Activated naive CD4-positive, alpha-beta T cell treated with anti-CD3 and anti-CD28 coated beads, Interleukin-2, amount 50 U/mL, for 72 hours (primary cell): Measurements from ENCODE around the gene KRT12. TPM values are rescaled to one million over a fixed set of nuclear protein-coding genes. Genes with fewer than 3 reads are reported as not detected.
A peak's percentile ranks its signal among the peaks of the same experiment; 100 is the strongest.
"Not testable (repeated sequence)": the region's sequence is repeated elsewhere in the genome, so short reads cannot be mapped to it uniquely, and the experiment has no call there.

Experiments
- ATAC-seq, 2 donors: fragments of 150-1000 bp; cut with Tn5 transposase; 2 replicates each; pipeline ENCODE4 v1.10.0; 2021; ENCODE audit warnings: mild to moderate bottlenecking in 2 of 2, moderate library complexity in 2 of 2
- DNase-seq, 2 donors: peaks; one replicate each; pipeline ENCODE4 v3.0.0; 2021 to 2022; ENCODE audit warnings: low spot score in 2 of 2
- H3K27ac Mint-ChIP-seq, 2 donors: one replicate each; pipeline ENCODE4 v1.8.0; 2022; ENCODE audit warnings: mild to moderate bottlenecking in 2 of 2, mixed read lengths in 2 of 2
- H3K36me3 Mint-ChIP-seq, 2 donors: one replicate each; pipeline ENCODE4 v1.8.0; 2022; ENCODE audit warnings: mixed read lengths in 2 of 2
- H3K9me3 Mint-ChIP-seq, 2 donors: one replicate each; pipeline ENCODE4 v1.8.0; 2022; ENCODE audit warnings: mixed read lengths in 2 of 2
- total RNA-seq, 2 donors: library from RNA; stranded (reverse); gene quantifications; one replicate each; pipeline ENCODE4 v1.2.3, GENCODE V29; 2022

KRT12 gene
- total RNA-seq, 2 donors from 2014 or later, result not detected

DNA sequence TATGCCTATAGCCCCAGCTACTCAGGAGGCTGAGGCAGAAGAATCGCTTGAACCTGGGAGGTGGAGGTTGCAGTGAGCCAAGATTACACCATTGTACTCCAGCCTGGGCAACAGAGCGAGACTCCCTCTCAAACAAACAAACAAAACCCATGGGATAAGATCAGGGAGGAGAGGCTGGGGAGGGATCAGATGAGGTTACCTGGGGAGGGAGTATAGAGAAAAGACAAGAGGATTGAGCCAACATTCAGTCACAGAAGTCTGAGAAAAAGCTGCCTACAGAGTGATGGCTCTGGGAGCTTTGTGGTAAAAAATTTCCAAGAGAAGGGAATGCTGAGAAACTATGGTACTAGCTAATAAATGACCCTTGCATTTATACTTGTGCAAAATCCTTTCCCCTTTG, 8.4 kb downstream of the KRT12 start:
- not testable (repeated sequence) for H3K9me3 Mint-ChIP-seq, DNase-seq, H3K36me3 Mint-ChIP-seq, ATAC-seq, H3K27ac Mint-ChIP-seq

DNA sequence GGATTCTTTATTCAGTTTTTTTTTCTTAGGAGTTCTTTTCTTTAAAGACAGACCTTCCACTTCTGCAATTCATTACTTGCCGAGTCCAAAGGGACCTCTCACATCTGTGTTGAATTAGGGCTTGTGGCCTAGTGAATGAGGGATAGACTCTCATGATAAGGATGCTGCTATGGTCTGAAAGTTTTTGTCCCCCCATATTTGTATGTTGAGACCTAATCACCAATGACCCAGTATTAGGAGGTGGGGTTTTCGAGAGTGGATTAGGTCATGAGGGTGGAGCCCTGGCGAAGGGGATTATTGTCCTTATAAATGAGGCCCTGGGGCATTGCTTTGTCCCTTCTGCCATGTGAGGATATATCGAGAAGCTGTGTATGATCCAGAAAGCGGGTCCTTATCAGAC, 9.5 kb downstream of the KRT12 start:
- Mint-ChIP-seq H3K9me3 (no peaks in the 10 kb centered on the region), H3K36me3 (no peaks in the 10 kb centered on the region), H3K27ac (no peak overlapping the region)
- DNase-seq, result no peak
- ATAC-seq, result no peak

DNA sequence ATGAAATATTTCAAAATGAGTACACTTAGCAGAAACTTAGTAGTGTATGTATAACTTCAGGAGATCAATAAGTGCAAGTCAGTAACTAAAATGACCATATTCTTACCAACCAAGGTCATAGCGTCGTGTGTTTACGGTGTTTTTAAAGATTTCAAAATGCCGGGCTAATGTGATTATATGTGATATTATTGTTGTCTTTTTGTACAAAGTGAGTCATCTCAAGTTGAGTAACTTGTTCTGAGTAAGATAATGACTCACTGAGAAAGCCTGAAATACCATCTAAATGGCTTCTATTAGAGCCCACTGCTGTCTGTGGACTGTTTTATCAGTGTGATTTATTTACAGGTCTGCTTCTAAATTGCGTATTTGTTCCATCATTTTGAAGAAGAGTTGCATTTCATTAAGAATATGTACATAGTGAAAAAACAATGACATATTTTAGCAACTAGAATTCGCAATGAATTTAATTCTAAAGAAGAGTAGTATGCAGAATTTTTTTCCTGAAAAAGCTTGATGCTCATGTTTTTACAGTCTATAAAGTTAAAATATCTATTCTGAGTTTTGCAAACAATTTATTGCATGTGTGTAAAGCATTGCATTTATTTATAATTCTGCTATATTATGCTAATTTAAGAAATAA, 12.7 kb downstream of the KRT12 start:
- ATAC-seq (no peak), DNase-seq (no peak)
- Mint-ChIP-seq H3K36me3 (no peaks in the 10 kb centered on the region), H3K27ac (no peak overlapping the region), H3K9me3 (no peaks in the 10 kb centered on the region)

DNA sequence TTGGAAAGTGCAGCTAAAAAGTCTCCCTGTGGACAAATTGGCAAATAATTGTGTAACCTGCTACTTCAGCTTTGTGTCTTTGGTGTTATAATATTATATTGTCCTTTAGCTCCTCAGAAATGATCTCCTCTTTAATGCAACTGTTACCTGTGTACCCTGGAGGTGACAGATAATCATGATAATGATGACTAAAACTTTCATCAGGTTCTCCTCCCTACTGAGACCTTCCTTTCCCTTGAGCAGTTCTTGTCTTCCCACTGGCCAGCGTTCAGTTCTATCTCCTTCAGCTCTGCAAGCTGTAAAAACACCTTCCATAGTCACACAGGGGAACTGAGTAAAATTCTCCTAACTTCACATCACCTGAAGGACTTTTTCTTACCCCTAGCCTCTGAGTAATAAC, 14.7 kb downstream of the KRT12 start:
- Mint-ChIP-seq H3K27ac (no peak overlapping the region), H3K36me3 (no peaks in the 10 kb centered on the region), H3K9me3 (no peaks in the 10 kb centered on the region)
- DNase-seq (no peak), ATAC-seq (no peak)

DNA sequence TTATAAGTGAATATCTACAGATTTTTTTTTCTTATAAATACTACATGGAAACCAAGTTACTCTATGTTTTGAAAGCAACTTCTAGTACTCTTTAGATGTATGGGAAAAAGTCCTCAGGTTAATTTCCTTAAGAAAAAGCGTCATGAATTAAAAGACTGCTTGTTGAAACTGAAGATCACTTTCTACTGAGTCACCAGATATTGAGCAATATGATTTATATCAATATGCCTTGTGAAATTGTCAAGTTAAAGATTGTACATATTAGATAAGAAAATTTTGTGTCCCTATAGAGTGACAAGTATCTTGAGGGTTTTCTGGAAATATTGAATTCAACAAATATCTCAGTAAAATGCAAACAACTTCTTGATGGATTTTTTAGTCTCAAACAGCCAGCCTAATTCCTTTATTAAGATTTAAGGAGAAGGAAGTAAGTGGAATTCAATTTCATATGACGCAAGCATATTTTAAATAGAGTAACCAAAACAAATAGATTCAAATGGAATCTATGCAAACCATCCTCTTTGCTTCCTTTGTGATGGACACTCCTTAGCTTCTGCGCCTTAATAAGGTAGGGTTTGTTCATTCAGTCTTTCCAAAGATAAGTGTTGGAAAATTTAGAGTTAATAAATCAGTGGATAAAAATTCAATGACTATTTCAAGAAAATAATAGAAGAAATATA, 16.6 kb downstream of the KRT12 start:
- no peak for ATAC-seq
- H3K36me3 Mint-ChIP-seq, result no peaks in the 10 kb centered on the region
- DNase-seq, result no peak
- H3K9me3 Mint-ChIP-seq, result no peaks in the 10 kb centered on the region
- no peak overlapping the region for H3K27ac Mint-ChIP-seq

DNA sequence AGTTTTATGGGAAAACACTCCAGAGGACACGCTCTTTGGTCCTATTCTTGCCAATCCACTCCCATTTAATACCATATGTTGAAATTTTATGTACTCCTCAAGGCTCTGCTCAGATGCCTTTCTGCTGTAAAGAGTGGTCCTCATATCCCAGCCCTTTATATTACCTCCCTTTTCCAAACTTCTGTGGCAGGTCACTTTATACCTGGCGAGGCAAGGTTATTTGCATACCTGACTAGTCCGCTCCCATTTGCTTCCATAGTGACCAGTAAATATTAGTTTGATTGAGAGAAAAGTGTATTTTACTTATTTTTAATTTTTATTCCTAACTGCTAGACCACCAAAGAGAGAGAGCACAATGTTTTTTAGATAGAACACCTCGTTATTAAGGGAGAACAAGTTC, 17.3 kb downstream of the KRT12 start:
- Mint-ChIP-seq H3K27ac (no peak overlapping the region), H3K9me3 (no peaks in the 10 kb centered on the region), H3K36me3 (no peaks in the 10 kb centered on the region)
- ATAC-seq (no peak), DNase-seq (no peak)

DNA sequence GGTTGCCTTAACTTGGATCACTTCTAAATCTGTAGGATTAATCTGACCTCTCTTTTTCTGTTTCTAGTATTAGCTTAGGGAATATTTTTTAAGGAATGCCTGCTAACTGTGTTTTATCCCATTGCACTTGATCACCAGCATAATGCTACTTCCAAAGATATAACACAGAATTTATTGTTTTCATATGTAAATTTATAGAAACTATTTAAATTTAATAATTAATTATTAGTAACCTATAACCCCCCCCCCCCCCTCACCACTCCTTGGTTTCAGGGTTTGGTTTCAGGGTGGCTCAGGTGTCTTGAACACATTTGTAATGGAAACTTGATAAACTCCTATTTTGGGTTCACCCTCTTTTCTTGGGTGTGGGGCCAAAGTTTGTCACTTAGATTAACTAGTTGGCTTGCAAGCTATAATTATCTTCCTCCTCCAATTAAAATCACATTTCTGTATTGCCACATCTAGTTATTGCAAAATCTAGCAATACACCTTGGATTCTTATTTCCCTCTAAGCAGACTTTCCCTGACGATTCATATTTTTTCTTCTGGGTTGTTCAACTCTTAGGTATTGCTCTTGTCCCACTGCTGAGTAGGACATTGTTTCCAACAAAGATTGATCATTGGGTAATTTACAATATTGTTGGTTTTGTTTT, 18.3 kb downstream of the KRT12 start:
- DNase-seq (no peak), ATAC-seq (no peak)
- H3K27ac Mint-ChIP-seq, result no peak overlapping the region
- H3K9me3 Mint-ChIP-seq, result no peaks in the 10 kb centered on the region
- H3K36me3 Mint-ChIP-seq, result no peaks in the 10 kb centered on the region

DNA sequence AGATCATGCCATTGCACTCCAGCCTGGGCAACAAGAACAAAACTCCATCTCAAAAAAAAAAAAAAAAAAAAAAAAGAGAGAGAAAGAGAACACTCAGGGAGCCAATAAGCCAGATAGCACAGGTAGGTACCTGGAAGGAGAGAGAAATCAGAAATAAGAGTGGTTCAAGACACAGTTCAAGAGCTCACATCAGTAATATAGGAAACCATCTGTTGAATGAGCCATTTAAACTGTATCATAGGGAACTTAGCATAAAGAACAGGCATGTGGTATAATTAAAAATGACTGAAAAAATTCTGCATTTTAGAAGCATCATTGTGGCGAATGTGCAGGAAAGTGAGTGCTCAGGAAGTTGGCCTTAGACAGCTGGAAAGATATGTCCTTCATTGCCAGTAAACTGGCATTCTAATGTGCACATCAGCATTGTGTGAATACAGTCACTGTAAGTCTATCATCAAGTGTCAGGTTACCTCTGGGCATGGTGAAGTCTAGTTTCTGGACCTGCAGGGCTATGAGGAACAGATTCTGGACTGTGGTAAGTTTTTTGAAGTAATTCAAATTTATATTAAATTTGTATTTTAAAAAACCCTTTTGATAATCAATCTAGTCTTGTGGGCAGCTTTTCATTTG, 20.4 kb downstream of the KRT12 start:
- no peaks in the 10 kb centered on the region for H3K9me3 Mint-ChIP-seq
- ATAC-seq (no peak), DNase-seq (no peak)
- H3K36me3 Mint-ChIP-seq, result no peaks in the 10 kb centered on the region
- H3K27ac Mint-ChIP-seq, result no peak overlapping the region

DNA sequence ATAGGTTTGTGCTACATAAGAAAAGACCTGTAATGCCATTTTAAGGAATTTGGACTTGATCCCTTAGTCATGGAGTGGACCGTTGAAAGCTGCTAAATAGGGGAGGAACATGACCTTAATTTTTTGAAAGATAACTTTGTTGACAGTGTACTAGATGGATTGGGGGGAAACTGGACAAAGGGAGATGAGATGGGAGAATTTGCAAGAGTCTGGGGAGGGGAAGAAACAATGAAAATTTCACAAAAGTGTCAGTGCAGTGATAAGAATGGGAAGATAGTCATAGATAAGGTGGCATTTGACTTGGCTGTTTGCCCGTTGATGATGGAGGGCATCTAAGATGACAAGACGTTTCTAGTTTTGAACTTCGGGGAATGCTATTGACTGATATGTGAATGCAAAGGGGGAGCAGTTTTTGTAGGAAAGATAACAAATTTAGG, 22.3 kb downstream of the KRT12 start:
- DNase-seq (no peak), ATAC-seq (no peak)
- no peaks in the 10 kb centered on the region for H3K9me3 Mint-ChIP-seq
- no peaks in the 10 kb centered on the region for H3K36me3 Mint-ChIP-seq
- no peak overlapping the region for H3K27ac Mint-ChIP-seq

DNA sequence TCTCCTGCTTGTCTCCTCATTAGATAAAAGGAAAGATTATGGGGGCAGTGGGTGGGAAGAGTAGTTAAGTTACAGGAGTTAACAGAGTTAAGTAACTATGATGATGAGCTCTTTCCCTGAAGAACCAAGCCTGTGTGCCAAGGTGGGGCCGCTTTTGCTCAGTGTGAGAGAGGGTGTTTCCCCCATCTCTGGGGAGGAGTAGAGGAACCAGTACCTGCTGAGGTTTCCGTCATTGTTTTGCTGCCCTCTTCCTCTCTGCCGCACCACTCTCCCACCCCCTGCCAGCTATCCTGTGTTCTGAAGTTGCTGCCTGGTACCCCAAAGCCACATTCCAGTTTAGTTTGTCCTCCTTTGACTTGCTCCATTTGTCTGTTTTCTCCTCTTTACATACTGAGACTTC, 23.8 kb downstream of the KRT12 start:
- ATAC-seq (no peak), DNase-seq (no peak)
- no peaks in the 10 kb centered on the region for H3K9me3 Mint-ChIP-seq
- H3K36me3 Mint-ChIP-seq, result no peaks in the 10 kb centered on the region
- H3K27ac Mint-ChIP-seq, result peak overlapping the region in 1 of 2 donors; percentile 2

DNA sequence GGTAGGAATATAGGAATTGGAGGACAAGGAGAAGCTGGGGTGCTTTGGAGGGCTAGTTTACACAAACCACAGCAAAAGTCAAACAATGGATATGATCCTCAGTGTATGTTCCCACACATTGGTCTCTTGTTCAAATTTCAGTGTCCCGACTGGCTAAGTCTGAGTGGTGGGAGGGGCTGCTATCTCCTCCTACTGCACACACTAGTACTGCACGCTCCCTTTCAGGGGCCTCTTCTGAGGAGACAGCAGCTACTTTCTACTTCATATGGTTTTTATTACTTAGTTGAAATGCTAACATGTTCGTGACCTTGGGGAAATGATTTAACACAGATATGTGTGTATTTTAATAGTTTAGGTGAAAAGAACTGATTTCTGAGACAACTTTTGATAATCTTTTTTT, 25.8 kb downstream of the KRT12 start:
- no peak for DNase-seq
- no peak for ATAC-seq
- Mint-ChIP-seq H3K36me3 (no peaks in the 10 kb centered on the region), H3K27ac (no peak overlapping the region), H3K9me3 (no peaks in the 10 kb centered on the region)

DNA sequence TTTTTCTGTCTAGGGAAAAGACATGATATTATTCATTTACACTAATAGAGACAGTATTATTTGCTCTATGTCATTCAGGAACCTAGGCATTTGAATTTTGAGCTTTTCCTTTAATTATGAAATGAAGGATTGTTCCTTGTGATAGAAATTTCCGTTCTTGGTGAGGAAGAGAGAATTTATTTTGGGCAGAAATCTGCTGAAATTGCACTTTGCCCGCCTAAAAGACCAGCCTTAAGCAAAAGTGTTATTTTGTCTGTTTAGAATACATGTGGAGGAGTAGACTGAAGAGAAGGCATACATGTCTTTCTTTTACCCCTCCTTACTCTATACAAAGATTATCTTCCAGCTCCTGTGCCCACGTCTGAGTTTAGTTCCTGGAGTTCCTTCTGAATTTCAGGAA, 27.8 kb downstream of the KRT12 start:
- H3K36me3 Mint-ChIP-seq, result no peaks in the 10 kb centered on the region
- DNase-seq (no peak), ATAC-seq (no peak)
- H3K27ac Mint-ChIP-seq, result no peak overlapping the region
- H3K9me3 Mint-ChIP-seq, result no peaks in the 10 kb centered on the region

DNA sequence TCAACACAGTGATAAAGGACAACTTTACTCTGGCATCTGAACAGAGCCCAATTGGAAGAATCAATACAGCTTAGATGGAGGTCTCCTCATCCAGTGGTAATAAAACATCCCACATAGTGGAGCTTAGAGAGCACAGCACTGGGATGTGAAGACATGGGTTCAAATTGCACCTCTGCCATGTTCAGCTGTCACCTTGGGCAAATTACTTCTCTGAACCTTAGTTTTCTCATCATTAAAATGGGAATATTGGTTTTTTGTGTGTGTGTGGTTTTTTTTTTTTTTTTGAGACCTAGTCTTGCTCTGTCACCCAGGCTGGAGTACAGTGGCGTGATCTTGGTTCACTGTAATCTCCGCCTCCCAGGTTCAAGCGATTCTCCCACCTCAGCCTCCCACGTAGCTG, 31.0 kb downstream of the KRT12 start:
- no peaks in the 10 kb centered on the region for H3K36me3 Mint-ChIP-seq

DNA sequence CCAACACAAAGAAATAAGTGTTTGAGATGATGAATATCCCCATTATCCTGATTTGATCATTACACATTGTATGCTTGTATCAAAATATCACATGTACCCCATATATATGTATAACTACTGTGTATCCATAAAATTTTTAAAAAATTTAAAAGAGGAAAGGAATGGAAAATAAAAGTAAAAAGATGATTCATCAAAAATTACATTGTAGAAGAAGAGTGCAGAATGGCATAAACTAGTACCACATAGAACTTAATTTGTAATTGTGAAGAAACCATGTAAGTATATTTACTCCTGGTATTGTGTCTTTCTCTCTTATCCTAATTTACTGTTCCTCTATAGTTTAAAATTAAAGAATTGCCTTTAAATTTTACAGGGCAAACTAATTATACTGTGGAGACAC, 33.1 kb downstream of the KRT12 start:
- Mint-ChIP-seq H3K36me3 (no peaks in the 10 kb centered on the region), H3K9me3 (no peaks in the 10 kb centered on the region)
- no peak for ATAC-seq

More for the DNA sequence above, 31.0 kb downstream of the KRT12 start:
- ATAC-seq (no peak), DNase-seq (no peak)
- Mint-ChIP-seq H3K27ac (no peak overlapping the region), H3K9me3 (no peaks in the 10 kb centered on the region)

DNA sequence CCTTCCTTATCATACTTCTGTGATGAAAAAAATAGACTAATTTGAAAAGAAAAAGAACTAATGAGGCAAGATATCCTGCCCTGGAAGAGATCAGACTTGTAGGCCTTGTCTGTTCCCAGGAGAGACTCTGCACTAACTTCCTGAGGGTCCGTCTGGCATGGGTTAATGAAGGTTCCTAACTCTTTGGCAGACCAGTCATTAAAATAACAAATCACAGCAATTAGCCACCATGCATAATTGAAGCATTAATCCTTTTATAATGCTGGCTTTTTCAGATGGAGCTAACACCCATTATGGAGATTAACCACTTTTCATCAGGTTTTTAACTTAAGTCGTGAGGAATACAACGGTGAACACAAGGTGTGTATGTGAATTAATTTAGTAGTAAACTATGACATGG, 34.2 kb downstream of the KRT12 start:
- ATAC-seq (no peak), DNase-seq (no peak)
- Mint-ChIP-seq H3K27ac (no peak overlapping the region), H3K9me3 (no peaks in the 10 kb centered on the region), H3K36me3 (no peaks in the 10 kb centered on the region)

More for the DNA sequence above, 33.1 kb downstream of the KRT12 start:
- peak overlapping the region in 1 of 2 donors; percentile 39 for H3K27ac Mint-ChIP-seq
- no peak for DNase-seq

DNA sequence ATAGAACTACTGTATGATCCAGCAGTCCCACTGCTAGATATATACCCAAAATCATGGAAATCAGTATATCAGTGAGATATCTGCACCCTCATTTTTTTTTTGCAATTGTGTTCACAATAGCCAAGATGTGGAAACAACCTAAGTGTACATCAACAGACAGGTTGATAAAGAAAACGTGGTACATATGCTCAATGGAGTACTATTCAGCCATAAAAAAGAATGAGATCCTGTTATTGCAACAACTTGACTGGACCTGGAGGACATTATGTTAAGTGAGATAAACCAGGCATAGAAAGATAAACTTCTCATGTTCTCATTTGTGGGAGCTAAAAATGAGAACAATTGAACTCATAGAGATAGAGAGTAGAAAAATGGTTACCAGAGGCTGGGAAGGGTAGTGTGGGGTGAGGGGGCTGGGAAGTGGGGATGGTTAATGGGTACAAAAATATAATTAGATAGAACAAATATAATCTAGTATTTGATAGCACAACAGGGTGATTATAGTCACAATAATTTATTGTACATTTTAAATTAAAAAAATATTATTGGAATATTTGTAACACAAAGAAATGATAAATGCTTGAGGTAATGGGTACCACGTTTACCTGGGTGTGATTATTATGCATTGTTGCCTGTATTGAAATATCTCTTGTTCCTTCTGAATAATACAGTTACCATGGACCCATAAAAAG, 36.8 kb downstream of the KRT12 start:
- no peak for DNase-seq
- H3K27ac Mint-ChIP-seq, result no peak overlapping the region
- H3K9me3 Mint-ChIP-seq, result no peaks in the 10 kb centered on the region
- no peaks in the 10 kb centered on the region for H3K36me3 Mint-ChIP-seq
- ATAC-seq, result no peak

DNA sequence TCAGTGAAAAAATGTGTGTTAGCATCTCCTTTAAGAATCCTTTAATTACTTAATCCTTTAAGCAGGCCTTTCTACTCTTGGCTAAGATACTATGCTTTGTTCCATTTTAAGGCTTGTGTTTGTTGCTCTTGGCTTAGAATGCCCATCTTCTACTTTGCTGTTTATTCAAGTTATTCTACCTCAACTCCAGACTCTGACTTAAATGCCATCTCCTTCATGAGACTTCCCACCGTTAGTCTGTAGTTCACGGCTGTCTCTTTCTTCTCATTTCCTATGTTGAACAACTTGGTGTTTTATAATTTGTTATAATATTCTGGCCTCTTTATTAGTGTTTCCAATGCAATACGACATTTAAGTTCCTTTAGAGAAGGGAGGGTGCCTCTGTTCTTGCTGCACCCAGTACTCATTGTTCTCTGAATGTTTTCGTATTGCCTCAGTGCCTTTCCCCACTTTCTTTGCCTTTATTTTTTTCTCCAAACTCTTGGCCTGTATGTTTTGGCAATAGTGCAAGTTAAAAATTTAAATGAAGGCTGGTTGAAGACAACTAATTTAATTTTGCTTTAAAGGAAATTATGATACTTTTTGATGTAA, 38.5 kb downstream of the KRT12 start:
- H3K36me3 Mint-ChIP-seq, result no peaks in the 10 kb centered on the region
- no peak for DNase-seq
- ATAC-seq, result no peak
- H3K9me3 Mint-ChIP-seq, result no peaks in the 10 kb centered on the region
- no peak overlapping the region for H3K27ac Mint-ChIP-seq
